Measurements from ENCODE around the gene CYS1.

DNA sequence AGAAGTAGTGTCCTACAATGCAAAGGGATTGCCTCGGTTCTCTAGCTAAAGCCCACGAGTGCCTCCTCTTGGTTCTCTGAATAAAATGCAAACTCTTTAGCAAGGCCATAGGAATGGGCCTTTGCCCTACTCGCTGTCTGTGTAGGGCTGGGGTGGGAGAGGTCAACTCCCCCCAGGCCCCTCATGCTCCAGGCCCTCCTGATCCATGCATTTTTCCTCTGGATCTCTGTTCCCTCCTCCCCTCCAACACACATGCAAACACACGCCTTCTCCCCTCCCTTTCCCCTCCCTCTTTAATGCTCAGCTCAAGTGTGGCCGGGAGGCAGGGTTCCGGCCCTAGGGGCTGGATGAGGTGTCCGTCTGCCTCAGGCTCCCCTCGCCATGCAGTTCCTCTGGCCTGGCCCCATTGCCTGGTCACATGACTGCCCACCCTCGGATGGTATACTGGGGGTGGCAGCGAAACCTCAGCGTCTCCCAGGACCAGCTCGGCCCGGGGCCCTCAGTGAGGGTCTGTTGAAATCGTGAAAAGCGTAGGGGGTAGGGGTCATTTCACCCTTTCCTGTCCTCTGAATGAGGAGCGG lies 51.7 kb downstream of the CYS1 start:
- TF ChIP-seq POLR2A (IDR thresholded peaks at IDR 0.05) = no peak
- TF ChIP-seq, protein P1, sequence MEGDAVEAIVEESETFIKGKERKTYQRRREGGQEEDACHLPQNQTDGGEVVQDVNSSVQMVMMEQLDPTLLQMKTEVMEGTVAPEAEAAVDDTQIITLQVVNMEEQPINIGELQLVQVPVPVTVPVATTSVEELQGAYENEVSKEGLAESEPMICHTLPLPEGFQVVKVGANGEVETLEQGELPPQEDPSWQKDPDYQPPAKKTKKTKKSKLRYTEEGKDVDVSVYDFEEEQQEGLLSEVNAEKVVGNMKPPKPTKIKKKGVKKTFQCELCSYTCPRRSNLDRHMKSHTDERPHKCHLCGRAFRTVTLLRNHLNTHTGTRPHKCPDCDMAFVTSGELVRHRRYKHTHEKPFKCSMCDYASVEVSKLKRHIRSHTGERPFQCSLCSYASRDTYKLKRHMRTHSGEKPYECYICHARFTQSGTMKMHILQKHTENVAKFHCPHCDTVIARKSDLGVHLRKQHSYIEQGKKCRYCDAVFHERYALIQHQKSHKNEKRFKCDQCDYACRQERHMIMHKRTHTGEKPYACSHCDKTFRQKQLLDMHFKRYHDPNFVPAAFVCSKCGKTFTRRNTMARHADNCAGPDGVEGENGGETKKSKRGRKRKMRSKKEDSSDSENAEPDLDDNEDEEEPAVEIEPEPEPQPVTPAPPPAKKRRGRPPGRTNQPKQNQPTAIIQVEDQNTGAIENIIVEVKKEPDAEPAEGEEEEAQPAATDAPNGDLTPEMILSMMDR (IDR thresholded peaks at IDR 0.05) = no peak
- TF ChIP-seq POLR2AphosphoS5 (IDR thresholded peaks at IDR 0.05) = no peak
- no peak for TF ChIP-seq EP300 (IDR thresholded peaks at IDR 0.05)

Measured in suprapubic skin (tissue), 4 donors.